ENCODE results near the gene KMT5C. TPM values are rescaled to one million over a fixed set of nuclear protein-coding genes. Genes with fewer than 3 reads are reported as not detected.

KMT5C gene
- 10 to 100 TPM; 21.8 to 63.3 (median 27.2) TPM for total RNA-seq
- polyA plus RNA-seq: 1 to 10 TPM in 1 of 2 donors, under 1 TPM in 1; 0.84 to 2.9 TPM
- total RNA-seq: 70.1 reads per million, percentile 78 among the genes with 10 or more reads in this experiment

DNA sequence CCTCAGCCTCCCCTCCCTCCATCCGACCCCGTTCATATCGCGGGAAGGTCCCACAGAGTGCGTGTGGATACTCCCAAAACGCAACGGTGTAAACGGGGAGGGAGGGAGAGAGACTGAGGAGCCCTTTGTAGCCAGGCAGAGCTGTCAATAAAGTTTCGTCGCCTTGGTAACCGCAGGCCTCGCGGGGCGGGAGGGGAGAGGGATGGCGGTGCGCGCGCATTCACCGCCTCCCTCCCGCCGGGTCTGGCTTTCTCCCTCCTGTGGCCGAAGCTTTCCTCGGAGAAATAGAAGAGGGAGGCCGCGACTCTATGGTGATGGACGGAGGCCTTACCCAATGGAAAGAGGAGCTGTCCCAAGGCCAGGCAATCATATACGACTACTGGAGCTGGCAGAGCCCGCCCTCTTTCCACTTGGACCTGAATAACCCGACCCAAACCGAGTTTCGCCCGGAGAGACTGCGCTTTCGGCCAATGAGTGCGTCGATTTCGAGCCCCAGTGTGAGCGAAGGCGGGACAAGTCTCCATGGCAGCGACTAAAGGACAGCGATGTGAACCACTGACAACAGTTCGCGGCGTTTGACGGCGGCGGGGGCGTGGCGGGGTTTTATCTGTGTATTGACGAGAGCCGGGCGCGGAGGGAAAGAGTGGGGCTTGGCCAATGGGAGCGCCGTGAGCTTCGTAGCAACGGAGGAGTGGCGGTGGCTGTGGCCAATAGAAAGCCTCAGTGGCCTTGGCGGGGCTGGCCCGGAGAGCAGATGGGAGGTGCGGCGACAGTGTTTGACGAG lies at the start of gene KMT5C:
KMT5C (plus strand) TSS at position 772 of the 784 bp plus-strand sequence. CDS start 2,061 bp downstream, outside the sequence.
- peak; percentile 83 for ATAC-seq

DNA sequence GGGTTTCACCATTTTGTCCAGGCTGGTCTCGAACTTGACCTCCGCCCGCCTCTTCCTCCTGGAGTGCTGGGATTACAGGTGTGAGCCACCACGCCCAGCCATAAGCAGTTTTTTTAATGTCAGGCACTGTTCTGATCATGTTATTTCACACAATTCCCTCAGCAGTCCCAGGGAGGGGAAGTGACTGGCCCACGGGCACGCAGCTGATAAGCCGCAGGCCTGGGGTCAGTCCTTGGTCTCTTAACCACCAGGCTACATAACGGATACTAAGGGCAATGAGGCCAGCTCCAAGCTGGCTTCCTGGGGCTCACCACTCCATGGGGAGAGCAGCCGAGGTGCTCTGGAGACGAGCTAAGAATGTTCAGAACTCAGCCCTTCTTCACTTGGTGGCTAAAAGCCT lies 42.4 kb upstream of the KMT5C start:
- H3K9me3 ChIP-seq (ENCODE audit: control insufficient read depth in 2 of 3, low read length in 3 of 3): no peaks in the 10 kb centered on the region
- intact Hi-C loops (cut with micrococcal nuclease): no loop called here
- ATAC-seq (no peak), DNase-seq (no peak)
- no peaks in the 10 kb centered on the region for H3K27me3 ChIP-seq (ENCODE audit: control insufficient read depth in 2 of 2, insufficient read depth in 2 of 2, low read length in 2 of 2)
- no peak overlapping the region for H3K27ac ChIP-seq (ENCODE audit: low read depth, low read length)
- Mint-ChIP-seq H3K27ac (no peak overlapping the region), H3K9me3 (no peaks in the 10 kb centered on the region), H3K27me3 (peaks cover 0 to 3% (median 0%) of the 10 kb centered on the region in 5 donors), H3K4me1 (peaks cover 0 to 10% (median 6%) of the 10 kb centered on the region in 7 donors), H3K4me3 (no peak overlapping the region), H3K36me3 (no peaks in the 10 kb centered on the region)
- H3K4me1 ChIP-seq (ENCODE audit: control insufficient read depth in 2 of 2, insufficient read depth in 2 of 2, low read length in 2 of 2): peaks cover 5 to 10% of the 10 kb centered on the region in 2 donors
- POLR2A ChIA-PET: interaction anchor here (2.4 kb wide), 1 partner anchor 38 kb away, joined by 11 read pairs; the partner anchor contains the start of gene PPP6R1
- H3K4me3 ChIP-seq (ENCODE audit: low read length): no peak overlapping the region
- CTCF ChIA-PET: no interaction called here
- no peaks in the 10 kb centered on the region for H3K36me3 ChIP-seq (ENCODE audit: control insufficient read depth in 2 of 3, insufficient read depth in 3 of 3, low read length in 3 of 3)

More for the DNA sequence above, at the start of gene KMT5C:
- Histone ChIP-seq H3K36me3 (ENCODE audit: control insufficient read depth in 2 of 3, insufficient read depth in 3 of 3, low read length in 3 of 3) (peaks cover 0 to 15% (median 0%) of the 10 kb centered on the region in 3 experiments), H3K4me3 (ENCODE audit: low read length) (peak within 1 kb of the TSS; percentile 80), H3K27me3 (ENCODE audit: control insufficient read depth in 2 of 2, insufficient read depth in 2 of 2, low read length in 2 of 2) (no peaks in the 10 kb centered on the region), H3K4me1 (ENCODE audit: control insufficient read depth in 2 of 2, insufficient read depth in 2 of 2, low read length in 2 of 2) (peaks cover 8 to 15% of the 10 kb centered on the region in 2 donors), H3K9me3 (ENCODE audit: control insufficient read depth in 2 of 3, low read length in 3 of 3) (no peaks in the 10 kb centered on the region), H3K27ac (ENCODE audit: low read depth, low read length) (peak within 1 kb of the TSS; percentile 93)
- H3K27ac Mint-ChIP-seq: peak within 1 kb of the TSS; percentile 88 to 100 (median 97)
- intact Hi-C loops (cut with micrococcal nuclease): loop anchor here (1.0 to 5.0 kb wide), 23 partner anchors 15 to 1149 kb away; partner anchors contain the start of genes COX6B2 (in 2 of the 2), HSPBP1 (in 2 of the 2), PPP6R1 (in 2 of the 2) and RPL28 (in 2 of the 2)
- peak; percentile 99 to 100 (median 100) for DNase-seq
- ChIA-PET CTCF (interaction anchor here (1.5 to 2.1 kb wide), 2 partner anchors 38 to 45 kb away, joined by 4 to 12 read pairs; partner anchors contain the start of gene TMEM238), POLR2A (interaction anchor here (0.9 to 2.4 kb wide), 16 partner anchors 30 to 315 kb away, joined by 4 to 27 read pairs (median 8); partner anchors contain the start of genes FIZ1, HSPBP1, ISOC2 and PPP6R1)
- peaks cover 0 to 10% (median 2%) of the 10 kb centered on the region in 5 donors for H3K36me3 Mint-ChIP-seq
- H3K27me3 Mint-ChIP-seq: peaks cover 0 to 16% (median 0%) of the 10 kb centered on the region in 5 donors
- H3K4me1 Mint-ChIP-seq: peaks cover 5 to 28% (median 24%) of the 10 kb centered on the region in 7 donors
- H3K9me3 Mint-ChIP-seq: peaks cover 0 to 4% (median 0%) of the 10 kb centered on the region in 11 donors
- peak within 1 kb of the TSS; percentile 87 to 99 (median 96) for H3K4me3 Mint-ChIP-seq

DNA sequence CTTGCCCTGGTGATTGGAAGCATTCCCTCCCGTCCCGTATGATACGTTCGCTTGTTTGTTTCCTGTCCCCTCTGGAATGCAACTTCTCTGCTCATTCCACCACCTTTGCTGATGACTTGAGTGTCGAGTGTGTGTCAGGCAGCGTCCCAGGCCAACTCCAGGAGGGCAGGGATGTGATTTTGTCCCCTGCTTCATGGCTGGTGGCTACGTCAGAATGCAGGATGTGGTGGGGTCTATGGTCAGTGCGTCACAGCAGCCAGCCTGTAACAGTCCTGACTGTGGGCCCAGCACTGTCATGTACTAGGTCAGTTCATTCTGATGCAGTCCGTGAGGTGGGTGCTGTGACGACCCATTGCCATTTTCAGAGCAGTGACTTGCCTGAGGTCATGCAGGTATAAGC lies 39.7 kb upstream of the KMT5C start:
- H3K4me3 Mint-ChIP-seq: no peak overlapping the region
- Histone ChIP-seq H3K27me3 (ENCODE audit: control insufficient read depth in 2 of 2, insufficient read depth in 2 of 2, low read length in 2 of 2) (no peaks in the 10 kb centered on the region), H3K9me3 (ENCODE audit: control insufficient read depth in 2 of 3, low read length in 3 of 3) (no peaks in the 10 kb centered on the region), H3K4me3 (ENCODE audit: low read length) (no peak overlapping the region), H3K27ac (ENCODE audit: low read depth, low read length) (no peak overlapping the region), H3K36me3 (ENCODE audit: control insufficient read depth in 2 of 3, insufficient read depth in 3 of 3, low read length in 3 of 3) (no peaks in the 10 kb centered on the region), H3K4me1 (ENCODE audit: control insufficient read depth in 2 of 2, insufficient read depth in 2 of 2, low read length in 2 of 2) (peaks cover 5 to 10% of the 10 kb centered on the region in 2 donors)
- H3K27ac Mint-ChIP-seq: no peak overlapping the region
- CTCF ChIA-PET: interaction anchor here (3.0 kb wide), 1 partner anchor 39 kb away, joined by 12 read pairs; the partner anchor contains the start of gene KMT5C
- intact Hi-C loops (cut with micrococcal nuclease): loop anchor here (2.0 to 10.0 kb wide), 4 partner anchors 107 to 418 kb away; partner anchors contain the start of genes TNNT1 (in 1 of the 2) and UBE2S (in 1 of the 2)
- H3K4me1 Mint-ChIP-seq: peaks cover 0 to 11% (median 6%) of the 10 kb centered on the region in 7 donors
- no peaks in the 10 kb centered on the region for H3K9me3 Mint-ChIP-seq
- POLR2A ChIA-PET: interaction anchor here (2.4 kb wide), 1 partner anchor 41 kb away, joined by 11 read pairs; the partner anchor contains the start of gene PPP6R1
- ATAC-seq (no peak), DNase-seq (no peak)
- no peaks in the 10 kb centered on the region for H3K36me3 Mint-ChIP-seq
- peaks cover 0 to 3% (median 0%) of the 10 kb centered on the region in 5 donors for H3K27me3 Mint-ChIP-seq

DNA sequence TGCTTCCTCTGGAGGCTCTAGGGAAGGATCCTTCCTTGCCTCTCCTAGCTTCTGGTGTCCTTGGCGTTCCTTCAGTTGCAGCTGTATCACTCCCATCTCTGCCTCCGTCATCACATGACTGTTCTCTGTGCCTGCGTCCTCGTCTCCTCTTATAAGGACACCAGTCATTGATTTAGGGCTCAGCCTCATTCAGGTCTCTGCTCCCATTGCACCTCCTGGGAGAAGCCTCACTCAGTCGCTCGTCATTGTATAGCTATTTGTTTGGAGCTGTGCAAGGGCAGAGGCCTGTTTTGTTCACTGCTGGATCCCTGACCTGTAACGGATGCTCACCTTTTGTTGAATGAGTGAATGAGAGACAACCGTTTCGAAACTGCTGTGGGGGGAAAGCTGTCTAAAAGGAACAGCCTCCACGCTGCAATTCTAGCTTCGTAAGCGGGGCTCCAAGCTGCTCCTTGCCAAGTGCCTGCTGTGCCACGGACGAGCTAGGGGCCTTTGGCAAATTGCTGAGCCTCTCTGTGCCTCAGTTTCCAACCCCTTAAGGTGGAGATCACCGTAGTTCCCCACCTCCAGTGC lies 38.7 kb upstream of the KMT5C start:
- peak overlapping the region in 3 of 9 donors; percentile 28 to 66 (median 55) for H3K27ac Mint-ChIP-seq
- H3K27me3 Mint-ChIP-seq: peaks cover 0 to 3% (median 0%) of the 10 kb centered on the region in 5 donors
- Histone ChIP-seq H3K9me3 (ENCODE audit: control insufficient read depth in 2 of 3, low read length in 3 of 3) (no peaks in the 10 kb centered on the region), H3K27ac (ENCODE audit: low read depth, low read length) (no peak overlapping the region), H3K36me3 (ENCODE audit: control insufficient read depth in 2 of 3, insufficient read depth in 3 of 3, low read length in 3 of 3) (no peaks in the 10 kb centered on the region), H3K4me1 (ENCODE audit: control insufficient read depth in 2 of 2, insufficient read depth in 2 of 2, low read length in 2 of 2) (peaks cover 5 to 10% of the 10 kb centered on the region in 2 donors), H3K27me3 (ENCODE audit: control insufficient read depth in 2 of 2, insufficient read depth in 2 of 2, low read length in 2 of 2) (no peaks in the 10 kb centered on the region), H3K4me3 (ENCODE audit: low read length) (no peak overlapping the region)
- H3K9me3 Mint-ChIP-seq: no peaks in the 10 kb centered on the region
- H3K4me1 Mint-ChIP-seq: peaks cover 0 to 17% (median 11%) of the 10 kb centered on the region in 7 donors
- H3K36me3 Mint-ChIP-seq: peaks cover 0 to 3% (median 0%) of the 10 kb centered on the region in 5 donors
- H3K4me3 Mint-ChIP-seq: peak overlapping the region in 6 of 10 donors; percentile 77 to 97 (median 88)
- no peak for DNase-seq
- ATAC-seq: no peak
- ChIA-PET POLR2A (interaction anchor here (0.9 to 2.9 kb wide), 9 partner anchors 21 to 176 kb away, joined by 3 to 21 read pairs (median 4); partner anchors contain the start of genes HSPBP1, KMT5C, PPP6R1 and TMEM238), CTCF (interaction anchor here (0.6 to 3.0 kb wide), 9 partner anchors 12 to 126 kb away, joined by 3 to 16 read pairs (median 8); partner anchors contain the start of genes KMT5C, PPP6R1 and TMEM238)
- intact Hi-C loops (cut with micrococcal nuclease): loop anchor here (1.0 to 10.0 kb wide), 8 partner anchors 21 to 419 kb away; partner anchors contain the start of genes HSPBP1 (in 1 of the 2), KMT5C (in 1 of the 2), RPL28 (in 1 of the 2) and TNNT1 (in 1 of the 2)

DNA sequence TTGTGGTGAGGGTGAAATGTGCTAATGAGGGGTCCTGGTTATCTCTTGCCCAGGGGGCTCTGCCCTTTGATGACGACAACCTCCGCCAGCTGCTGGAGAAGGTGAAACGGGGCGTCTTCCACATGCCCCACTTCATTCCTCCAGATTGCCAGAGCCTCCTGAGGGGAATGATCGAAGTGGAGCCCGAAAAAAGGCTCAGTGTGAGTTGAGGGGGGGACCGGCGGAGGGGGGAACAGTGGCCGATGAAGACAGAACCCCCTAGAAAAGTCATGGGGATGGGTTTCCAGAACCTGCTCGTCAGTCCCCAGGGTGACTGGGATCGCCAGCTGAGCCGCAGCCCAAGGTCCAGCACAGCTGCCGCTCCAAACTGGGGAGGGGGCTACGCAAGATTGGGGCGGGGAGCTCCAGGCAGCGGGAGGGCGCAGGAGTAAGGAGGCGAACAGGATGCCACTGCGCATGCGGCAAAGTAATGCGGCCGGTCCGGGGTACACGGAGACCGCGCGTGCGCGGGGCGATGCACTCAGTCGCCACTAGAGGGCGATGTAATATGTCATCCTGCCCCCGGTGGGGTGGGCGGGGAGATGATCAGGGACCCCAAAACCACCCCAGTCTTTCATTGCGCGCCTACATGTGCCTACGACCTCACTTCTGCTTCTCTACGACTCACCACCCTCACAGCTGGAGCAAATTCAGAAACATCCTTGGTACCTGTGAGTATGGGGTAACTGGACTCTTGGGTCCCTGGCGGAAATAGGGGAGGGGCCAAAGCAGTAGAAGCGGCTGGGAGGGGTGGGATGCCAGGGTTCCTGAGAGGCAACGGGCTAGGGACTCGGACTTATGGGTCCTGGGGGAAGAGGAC lies 38.0 kb upstream of the KMT5C start:
- no peaks in the 10 kb centered on the region for H3K9me3 ChIP-seq (ENCODE audit: control insufficient read depth in 2 of 3, low read length in 3 of 3)
- DNase-seq: peak; percentile 84 to 97 (median 91)
- CTCF ChIA-PET: interaction anchor here (0.6 to 3.0 kb wide), 11 partner anchors 11 to 202 kb away, joined by 3 to 16 read pairs (median 5); partner anchors contain the start of genes KMT5C, PPP6R1 and TMEM238
- no peaks in the 10 kb centered on the region for H3K27me3 ChIP-seq (ENCODE audit: control insufficient read depth in 2 of 2, insufficient read depth in 2 of 2, low read length in 2 of 2)
- H3K4me3 Mint-ChIP-seq: peak overlapping the region; percentile 77 to 97 (median 88)
- peak overlapping the region; percentile 66 to 95 (median 84) for H3K27ac Mint-ChIP-seq
- peaks cover 0 to 17% (median 11%) of the 10 kb centered on the region in 7 donors for H3K4me1 Mint-ChIP-seq
- peak; percentile 97 for ATAC-seq
- H3K27me3 Mint-ChIP-seq: peaks cover 0 to 3% (median 0%) of the 10 kb centered on the region in 5 donors
- peaks cover 5 to 10% of the 10 kb centered on the region in 2 donors for H3K4me1 ChIP-seq (ENCODE audit: control insufficient read depth in 2 of 2, insufficient read depth in 2 of 2, low read length in 2 of 2)
- peak overlapping the region; percentile 61 for H3K4me3 ChIP-seq (ENCODE audit: low read length)
- intact Hi-C loops (cut with micrococcal nuclease): loop anchor here (1.0 to 10.0 kb wide), 9 partner anchors 21 to 419 kb away; partner anchors contain the start of genes KMT5C (in 2 of the 2), RPL28 (in 2 of the 2), HSPBP1 (in 1 of the 2) and TNNT1 (in 1 of the 2)
- peaks cover 0 to 3% (median 0%) of the 10 kb centered on the region in 5 donors for H3K36me3 Mint-ChIP-seq
- POLR2A ChIA-PET: interaction anchor here (0.9 to 2.9 kb wide), 9 partner anchors 22 to 175 kb away, joined by 3 to 21 read pairs (median 4); partner anchors contain the start of genes HSPBP1, KMT5C, PPP6R1 and TMEM238
- H3K36me3 ChIP-seq (ENCODE audit: control insufficient read depth in 2 of 3, insufficient read depth in 3 of 3, low read length in 3 of 3): no peaks in the 10 kb centered on the region
- H3K9me3 Mint-ChIP-seq: no peaks in the 10 kb centered on the region
- H3K27ac ChIP-seq (ENCODE audit: low read depth, low read length): peak overlapping the region; percentile 66
